OCI-LY3 (cell line): ENCODE data around the gene CALD1.

Experiments
- H2AFZ ChIP-seq: fragments of 200-600, 300-600 bp; shearing (Covaris generic); 2 replicates; pipeline ENCODE4 v1.6.0; 2014; ENCODE audit warnings: antibody characterized with exemption, low read depth, low read length
- H3K27ac ChIP-seq: fragments of 200-600, 300-600 bp; sonication (generic); 2 replicates; pipeline ENCODE4 v1.5.1; 2014; ENCODE audit warnings: mild to moderate bottlenecking, low read length, moderate library complexity, mixed read lengths
- H3K27me3 ChIP-seq: fragments of 200-600, 300-600 bp; sonication (generic); 2 replicates; pipeline ENCODE4 v1.6.1; 2014; ENCODE audit warnings: low read depth, low read length, mixed read lengths
- H3K36me3 ChIP-seq: fragments of 200-600, 300-600 bp; sonication (generic); replicated peaks from 2 replicates; pipeline ENCODE3; 2014; ENCODE audit warnings: low read depth, low read length, mixed read lengths
- H3K4me1 ChIP-seq: fragments of 300-600, 200-600 bp; sonication (generic); 2 replicates; pipeline ENCODE4 v1.6.1; 2014; ENCODE audit warnings: low read length, mixed read lengths
- H3K4me2 ChIP-seq: fragments of 200-600, 300-600 bp; sonication (generic); 2 replicates; pipeline ENCODE4 v1.6.1; 2014; ENCODE audit warnings: low read length, mixed read lengths
- H3K4me3 ChIP-seq: fragments of 300-600, 200-600 bp; sonication (generic); 2 replicates; pipeline ENCODE4 v1.5.1; 2014; ENCODE audit warnings: antibody characterized with exemption, mild to moderate bottlenecking, low read length, moderate library complexity
- H3K79me2 ChIP-seq: fragments of 300-600, 200-600 bp; shearing (Covaris generic); 2 replicates; pipeline ENCODE4 v1.6.1; 2014; ENCODE audit warnings: mild to moderate bottlenecking, low read length, mixed read lengths
- H3K9ac ChIP-seq: fragments of 300-600, 200-600 bp; shearing (Covaris generic); 2 replicates; pipeline ENCODE4 v1.6.0; 2014; ENCODE audit warnings: mild to moderate bottlenecking, low read length, moderate library complexity
- H3K9me3 ChIP-seq: fragments of 200-600, 300-600 bp; shearing (Covaris generic); 2 replicates; pipeline ENCODE4 v1.6.1; 2014; ENCODE audit warnings: low read length, mixed read lengths; ENCODE audit not compliant: insufficient read depth
- H4K20me1 ChIP-seq: fragments of 200-600, 300-600 bp; sonication (generic); 2 replicates; pipeline ENCODE4 v1.6.1; 2016; ENCODE audit warnings: low read length, mixed read lengths; ENCODE audit not compliant: insufficient read depth
- CTCF ChIP-seq: fragments of 200-600, 300-600 bp; sonication (generic); IDR thresholded peaks from 2 replicates; pipeline ENCODE4 v1.5.1; 2014; ENCODE audit warnings: antibody characterized with exemption, low read length, low read depth
- EZH2phosphoT487 ChIP-seq: fragments of 200-600 bp; shearing (Covaris generic); IDR thresholded peaks from 2 replicates; pipeline ENCODE4 v1.6.1; 2018; ENCODE audit warnings: antibody characterized with exemption, mixed run types, low read depth

CALD1 gene

DNA sequence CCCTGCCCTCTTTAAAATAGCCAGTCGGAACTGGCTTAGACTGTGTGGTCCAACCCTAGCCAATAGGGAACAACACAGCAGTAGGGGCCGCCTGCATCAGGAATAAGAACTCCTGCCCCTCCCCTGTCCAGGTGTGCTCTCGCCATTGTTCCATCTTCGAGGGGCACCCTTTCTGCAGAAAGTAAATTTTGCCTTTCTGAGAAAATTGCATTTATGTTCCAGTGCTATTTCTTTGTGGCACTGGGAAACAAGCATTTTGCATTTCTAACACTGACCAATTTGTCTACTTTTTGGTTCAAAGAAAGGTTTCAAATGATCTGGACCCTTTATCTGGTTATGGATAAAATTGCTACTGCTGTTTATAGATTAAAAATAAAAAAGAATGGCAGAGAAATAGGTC, 116.6 kb downstream of the CALD1 start:
- H3K27ac ChIP-seq, result no peak overlapping the region
- no peak overlapping the region for H3K4me2 ChIP-seq
- TF ChIP-seq CTCF (no peak), EZH2phosphoT487 (no peak)
- 0 out of 2 replicates have a peak, but pooled peaks cover 4% of the 10 kb centered on the region for H3K4me1 ChIP-seq
- no peak overlapping the region for H3K4me3 ChIP-seq
- H3K36me3 ChIP-seq, result no peaks in the 10 kb centered on the region
- H3K27me3 ChIP-seq, result peaks cover 5% of the 10 kb centered on the region; the same call in 1 of the 2 replicates
- H3K9ac ChIP-seq, result no peak overlapping the region
- H3K79me2 ChIP-seq, result no peaks in the 10 kb centered on the region
- H4K20me1 ChIP-seq, result no peaks in the 10 kb centered on the region
- peaks cover 14% of the 10 kb centered on the region; the same call in 1 of the 2 replicates for H3K9me3 ChIP-seq
- H2AFZ ChIP-seq, result no peak overlapping the region

GRCh38 chr7:134897936-134898335, 118.5 kb downstream of the CALD1 start:
- H2AFZ ChIP-seq, result no peak overlapping the region
- peaks cover 14% of the 10 kb centered on the region; the same call in 1 of the 2 replicates for H3K9me3 ChIP-seq
- H3K4me2 ChIP-seq, result no peak overlapping the region
- no peak overlapping the region for H3K4me3 ChIP-seq
- H3K27ac ChIP-seq, result no peak overlapping the region
- H3K36me3 ChIP-seq, result no peaks in the 10 kb centered on the region
- no peak for TF ChIP-seq CTCF
- TF ChIP-seq EZH2phosphoT487, result no peak
- H3K9ac ChIP-seq, result no peak overlapping the region
- peaks cover 6% of the 10 kb centered on the region; the same call in 1 of the 2 replicates for H3K27me3 ChIP-seq
- no peaks in the 10 kb centered on the region for H4K20me1 ChIP-seq
- no peaks in the 10 kb centered on the region for H3K79me2 ChIP-seq
- H3K4me1 ChIP-seq, result 0 out of 2 replicates have a peak, but pooled peaks cover 4% of the 10 kb centered on the region

DNA sequence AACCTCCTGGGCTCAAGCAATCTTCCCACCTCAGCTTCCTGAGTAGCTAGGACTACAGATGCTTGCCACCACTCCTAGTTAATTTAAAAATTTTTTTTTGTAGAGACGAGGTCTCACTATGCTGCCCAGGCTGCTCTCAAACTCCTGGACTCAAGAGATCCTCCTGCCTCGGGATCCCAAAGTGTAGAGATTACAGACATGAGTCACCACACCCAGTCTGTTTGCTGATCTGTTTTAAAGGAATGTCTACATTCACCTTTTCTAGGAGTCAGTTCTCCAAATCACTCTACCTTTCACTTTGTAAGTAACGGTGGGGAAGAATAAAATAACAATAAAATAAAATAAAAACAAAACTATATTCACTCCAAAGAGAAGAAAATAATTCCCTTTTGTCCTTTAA, 120.3 kb downstream of the CALD1 start:
- H3K9ac ChIP-seq, result no peak overlapping the region

More for the DNA sequence above, 120.3 kb downstream of the CALD1 start:
- Histone ChIP-seq H3K4me1 (0 out of 2 replicates have a peak, but pooled peaks cover 4% of the 10 kb centered on the region), H3K27ac (no peak overlapping the region), H3K4me2 (no peak overlapping the region), H3K9me3 (peaks cover 14% of the 10 kb centered on the region; the same call in 1 of the 2 replicates), H3K27me3 (peaks cover 4% of the 10 kb centered on the region; the same call in 1 of the 2 replicates), H3K36me3 (no peaks in the 10 kb centered on the region), H3K4me3 (no peak overlapping the region), H3K79me2 (no peaks in the 10 kb centered on the region), H2AFZ (no peak overlapping the region), H4K20me1 (no peaks in the 10 kb centered on the region)
- no peak for TF ChIP-seq CTCF
- no peak for TF ChIP-seq EZH2phosphoT487
